GM23338 (cell line): ENCODE measurements around the gene SRGAP3.

Source experiments
- CREB1 ChIP-seq: fragments of 250-450 bp; sonication (Bioruptor Pico); IDR thresholded peaks from 2 replicates; pipeline ENCODE4 v1.5.0; 2020; ENCODE audit warnings: low read depth, mild to moderate bottlenecking, moderate library complexity
- CTCF ChIP-seq, 2 experiments: fragments of 200-600 bp in 1 of 2; sonication (generic) in 1 of 2; conservative IDR thresholded peaks; 2 replicates each; pipeline versions ENCODE4 v1.5.1 to v1.6.1; 2016 to 2017; ENCODE audit warnings: antibody characterized with exemption in 2 of 2, low read depth in 2 of 2, mild to moderate bottlenecking in 2 of 2, moderate library complexity in 1 of 2
- ETS1 ChIP-seq: IDR thresholded peaks from 2 replicates; pipeline ENCODE4 v1.6.1; 2016; ENCODE audit warnings: antibody characterized with exemption
- EZH2 ChIP-seq: fragments of 200-600 bp; sonication (generic); IDR thresholded peaks from one replicate; pipeline ENCODE4 v1.8.0; 2017; ENCODE audit warnings: antibody characterized with exemption, mild to moderate bottlenecking, low read depth; ENCODE audit not compliant: unreplicated experiment
- EZH2phosphoT487 ChIP-seq: fragments of 200-600 bp; sonication (generic); IDR thresholded peaks from one replicate; pipeline ENCODE4 v1.8.1; 2018; ENCODE audit warnings: antibody characterized with exemption; ENCODE audit not compliant: unreplicated experiment
- JUNB ChIP-seq: IDR thresholded peaks from one replicate; pipeline ENCODE4 v1.6.1; 2016; ENCODE audit warnings: antibody characterized with exemption; ENCODE audit not compliant: unreplicated experiment
- NANOG ChIP-seq: IDR thresholded peaks from 2 replicates; pipeline ENCODE4 v1.6.1; 2016; ENCODE audit warnings: antibody characterized with exemption, borderline replicate concordance
- POLR2AphosphoS5 ChIP-seq: IDR thresholded peaks from 2 replicates; pipeline ENCODE4 v1.6.1; 2016; ENCODE audit warnings: antibody characterized with exemption, low read depth
- REST ChIP-seq: IDR thresholded peaks from one replicate; pipeline ENCODE4 v1.6.1; 2018; ENCODE audit warnings: antibody characterized with exemption; ENCODE audit not compliant: unreplicated experiment
- STAT1 ChIP-seq: IDR thresholded peaks from one replicate; pipeline ENCODE4 v1.6.1; 2016; ENCODE audit warnings: antibody characterized with exemption; ENCODE audit not compliant: unreplicated experiment
- ZNF114 ChIP-seq: fragments of 250-450 bp; sonication (Bioruptor Pico); IDR thresholded peaks from 2 replicates; pipeline ENCODE4 v1.5.0; 2020; ENCODE audit warnings: mild to moderate bottlenecking, moderate library complexity
- ZNF331 ChIP-seq: fragments of 250-450 bp; sonication (Bioruptor Pico); IDR thresholded peaks from 2 replicates; pipeline ENCODE4 v1.5.0; 2020; ENCODE audit warnings: low read depth, mild to moderate bottlenecking, moderate library complexity
- TF ChIP-seq, protein P1 (sequence below): fragments of 250-450 bp; sonication (Bioruptor Pico); IDR thresholded peaks from 2 replicates; pipeline ENCODE4 v1.5.0; 2020; ENCODE audit warnings: mild to moderate bottlenecking, moderate library complexity

DNA sequence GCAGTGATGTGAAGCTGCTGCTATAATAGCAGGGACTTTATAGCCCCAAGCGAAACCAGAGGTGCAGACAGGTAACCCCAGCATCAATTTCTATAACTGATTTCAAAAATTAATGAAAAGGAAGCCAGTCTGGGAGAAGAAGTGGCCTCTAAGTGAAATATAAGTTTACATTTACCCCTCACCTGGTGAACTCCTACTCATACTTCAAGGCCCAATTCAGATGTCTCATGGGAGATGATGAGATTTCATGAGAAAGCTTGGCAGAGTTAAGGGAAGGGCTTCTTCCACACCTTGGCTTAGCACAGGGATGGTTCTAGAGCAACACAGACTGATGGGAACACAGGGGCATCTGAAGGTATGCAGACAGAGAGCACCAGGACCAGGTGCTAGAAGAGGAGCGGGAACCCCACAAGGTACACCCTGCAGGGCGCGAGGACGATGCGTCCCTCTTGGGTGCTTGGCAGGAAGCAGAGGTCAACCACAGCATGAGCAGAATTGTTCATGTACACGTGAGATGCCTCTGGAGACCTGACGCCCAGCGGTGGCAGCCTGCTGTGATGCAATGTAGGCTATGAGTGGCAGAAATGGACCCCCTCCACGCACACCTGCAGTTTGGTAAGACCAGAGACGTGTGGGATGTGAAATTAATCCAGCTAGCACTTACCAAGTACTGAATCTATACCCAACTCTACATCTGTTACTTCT lies 102.9 kb downstream of the SRGAP3 start:
- no peak for TF ChIP-seq EZH2phosphoT487
- TF ChIP-seq CTCF (conservative IDR thresholded peaks at IDR 0.05; ENCODE audit: low read depth in 2 of 2) = no peak
- no peak for TF ChIP-seq EZH2
- no peak for TF ChIP-seq REST
- no peak for TF ChIP-seq POLR2AphosphoS5
- no peak for TF ChIP-seq JUNB
- no peak for TF ChIP-seq ZNF114 (CRISPR knock-in tag)
- no peak for TF ChIP-seq STAT1
- no peak for TF ChIP-seq CREB1
- TF ChIP-seq ETS1 = no peak
- TF ChIP-seq NANOG = no peak
- TF ChIP-seq ZNF331 = no peak
- TF ChIP-seq, protein P1, sequence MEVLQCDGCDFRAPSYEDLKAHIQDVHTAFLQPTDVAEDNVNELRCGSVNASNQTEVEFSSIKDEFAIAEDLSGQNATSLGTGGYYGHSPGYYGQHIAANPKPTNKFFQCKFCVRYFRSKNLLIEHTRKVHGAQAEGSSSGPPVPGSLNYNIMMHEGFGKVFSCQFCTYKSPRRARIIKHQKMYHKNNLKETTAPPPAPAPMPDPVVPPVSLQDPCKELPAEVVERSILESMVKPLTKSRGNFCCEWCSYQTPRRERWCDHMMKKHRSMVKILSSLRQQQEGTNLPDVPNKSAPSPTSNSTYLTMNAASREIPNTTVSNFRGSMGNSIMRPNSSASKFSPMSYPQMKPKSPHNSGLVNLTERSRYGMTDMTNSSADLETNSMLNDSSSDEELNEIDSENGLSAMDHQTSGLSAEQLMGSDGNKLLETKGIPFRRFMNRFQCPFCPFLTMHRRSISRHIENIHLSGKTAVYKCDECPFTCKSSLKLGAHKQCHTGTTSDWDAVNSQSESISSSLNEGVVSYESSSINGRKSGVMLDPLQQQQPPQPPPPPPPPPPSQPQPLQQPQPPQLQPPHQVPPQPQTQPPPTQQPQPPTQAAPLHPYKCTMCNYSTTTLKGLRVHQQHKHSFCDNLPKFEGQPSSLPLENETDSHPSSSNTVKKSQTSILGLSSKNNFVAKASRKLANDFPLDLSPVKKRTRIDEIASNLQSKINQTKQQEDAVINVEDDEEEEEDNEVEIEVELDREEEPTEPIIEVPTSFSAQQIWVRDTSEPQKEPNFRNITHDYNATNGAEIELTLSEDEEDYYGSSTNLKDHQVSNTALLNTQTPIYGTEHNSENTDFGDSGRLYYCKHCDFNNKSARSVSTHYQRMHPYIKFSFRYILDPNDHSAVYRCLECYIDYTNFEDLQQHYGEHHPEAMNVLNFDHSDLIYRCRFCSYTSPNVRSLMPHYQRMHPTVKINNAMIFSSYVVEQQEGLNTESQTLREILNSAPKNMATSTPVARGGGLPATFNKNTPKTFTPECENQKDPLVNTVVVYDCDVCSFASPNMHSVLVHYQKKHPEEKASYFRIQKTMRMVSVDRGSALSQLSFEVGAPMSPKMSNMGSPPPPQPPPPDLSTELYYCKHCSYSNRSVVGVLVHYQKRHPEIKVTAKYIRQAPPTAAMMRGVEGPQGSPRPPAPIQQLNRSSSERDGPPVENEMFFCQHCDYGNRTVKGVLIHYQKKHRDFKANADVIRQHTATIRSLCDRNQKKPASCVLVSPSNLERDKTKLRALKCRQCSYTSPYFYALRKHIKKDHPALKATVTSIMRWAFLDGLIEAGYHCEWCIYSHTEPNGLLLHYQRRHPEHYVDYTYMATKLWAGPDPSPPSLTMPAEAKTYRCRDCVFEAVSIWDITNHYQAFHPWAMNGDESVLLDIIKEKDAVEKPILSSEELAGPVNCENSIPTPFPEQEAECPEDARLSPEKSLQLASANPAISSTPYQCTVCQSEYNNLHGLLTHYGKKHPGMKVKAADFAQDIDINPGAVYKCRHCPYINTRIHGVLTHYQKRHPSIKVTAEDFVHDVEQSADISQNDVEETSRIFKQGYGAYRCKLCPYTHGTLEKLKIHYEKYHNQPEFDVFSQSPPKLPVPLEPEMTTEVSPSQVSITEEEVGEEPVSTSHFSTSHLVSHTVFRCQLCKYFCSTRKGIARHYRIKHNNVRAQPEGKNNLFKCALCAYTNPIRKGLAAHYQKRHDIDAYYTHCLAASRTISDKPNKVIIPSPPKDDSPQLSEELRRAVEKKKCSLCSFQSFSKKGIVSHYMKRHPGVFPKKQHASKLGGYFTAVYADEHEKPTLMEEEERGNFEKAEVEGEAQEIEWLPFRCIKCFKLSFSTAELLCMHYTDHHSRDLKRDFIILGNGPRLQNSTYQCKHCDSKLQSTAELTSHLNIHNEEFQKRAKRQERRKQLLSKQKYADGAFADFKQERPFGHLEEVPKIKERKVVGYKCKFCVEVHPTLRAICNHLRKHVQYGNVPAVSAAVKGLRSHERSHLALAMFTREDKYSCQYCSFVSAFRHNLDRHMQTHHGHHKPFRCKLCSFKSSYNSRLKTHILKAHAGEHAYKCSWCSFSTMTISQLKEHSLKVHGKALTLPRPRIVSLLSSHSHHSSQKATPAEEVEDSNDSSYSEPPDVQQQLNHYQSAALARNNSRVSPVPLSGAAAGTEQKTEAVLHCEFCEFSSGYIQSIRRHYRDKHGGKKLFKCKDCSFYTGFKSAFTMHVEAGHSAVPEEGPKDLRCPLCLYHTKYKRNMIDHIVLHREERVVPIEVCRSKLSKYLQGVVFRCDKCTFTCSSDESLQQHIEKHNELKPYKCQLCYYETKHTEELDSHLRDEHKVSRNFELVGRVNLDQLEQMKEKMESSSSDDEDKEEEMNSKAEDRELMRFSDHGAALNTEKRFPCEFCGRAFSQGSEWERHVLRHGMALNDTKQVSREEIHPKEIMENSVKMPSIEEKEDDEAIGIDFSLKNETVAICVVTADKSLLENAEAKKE = no peak
